Activated CD8-positive, alpha-beta T cell treated with anti-CD3 and anti-CD28 coated beads for 36 hours (primary cell): ENCODE results near the gene WDR62. TPM values are rescaled to one million over a fixed set of nuclear protein-coding genes. Genes with fewer than 3 reads are reported as not detected.

ENCODE experiments used
- ATAC-seq: fragments of 200-7000 bp; cut with Tn5 transposase; one replicate; pipeline ENCODE4 v1.10.0; 2021; ENCODE audit warnings: mild to moderate bottlenecking, moderate library complexity
- CTCF ChIA-PET: fragments of 350-600 bp; sonication (Branson Sonifier 250); formaldehyde crosslinking; loops from one replicate; lab custom pipeline; 2021; ENCODE audit warnings: antibody characterized with exemption; lab: Charles Lee
- POLR2A ChIA-PET: fragments of 350-600 bp; sonication (Branson Sonifier 250); formaldehyde crosslinking; loops from one replicate; lab custom pipeline; 2021; ENCODE audit warnings: antibody characterized with exemption; lab: Charles Lee
- DNase-seq: peaks from one replicate; pipeline ENCODE4 v3.0.0-alpha.2; 2020
- H3K27ac Mint-ChIP-seq: one replicate; pipeline ENCODE4 v1.8.0; 2021; ENCODE audit warnings: mild to moderate bottlenecking, mixed read lengths
- H3K27me3 Mint-ChIP-seq: one replicate; pipeline ENCODE4 v1.8.0; 2021; ENCODE audit warnings: mixed read lengths
- H3K36me3 Mint-ChIP-seq: one replicate; pipeline ENCODE4 v1.8.0; 2021; ENCODE audit warnings: low read depth, mixed read lengths
- H3K4me1 Mint-ChIP-seq: one replicate; pipeline ENCODE4 v1.8.0; 2021; ENCODE audit warnings: low read depth, mixed read lengths
- H3K4me3 Mint-ChIP-seq: one replicate; pipeline ENCODE4 v1.8.0; 2021; ENCODE audit warnings: mild to moderate bottlenecking, moderate library complexity, mixed read lengths
- H3K9me3 Mint-ChIP-seq: one replicate; pipeline ENCODE4 v1.8.0; 2021; ENCODE audit warnings: mixed read lengths
- CTCF ChIP-seq: fragments of 200-600 bp; IDR thresholded peaks from one replicate; pipeline ENCODE4 v1.8.0; 2022; ENCODE audit warnings: antibody characterized with exemption, mild to moderate bottlenecking
- intact Hi-C: fragments of 100-400 bp; cut with micrococcal nuclease; formaldehyde crosslinking; loops from one replicate; pipeline ENCODE4 v1.10.0; 2022
- total RNA-seq, 2 experiments: library from RNA; stranded (reverse); gene quantifications; one replicate each; pipeline ENCODE4 v1.2.3, GENCODE V29; 2021

The WDR62 gene
- 10 to 100 TPM; 19.8 to 22.6 TPM for total RNA-seq

GRCh38 chr19:36054733-36055686 is at the start of gene WDR62:
WDR62 (plus strand) TSS chr19:36054897; CDS start chr19:36054972, 75 bp downstream.
- POLR2A ChIA-PET, result interaction anchor here (0.6 to 2.0 kb wide), 6 partner anchors 18 to 152 kb away, joined by 3 to 6 read pairs (median 4); partner anchors contain the start of genes POLR2I and TBCB

DNA sequence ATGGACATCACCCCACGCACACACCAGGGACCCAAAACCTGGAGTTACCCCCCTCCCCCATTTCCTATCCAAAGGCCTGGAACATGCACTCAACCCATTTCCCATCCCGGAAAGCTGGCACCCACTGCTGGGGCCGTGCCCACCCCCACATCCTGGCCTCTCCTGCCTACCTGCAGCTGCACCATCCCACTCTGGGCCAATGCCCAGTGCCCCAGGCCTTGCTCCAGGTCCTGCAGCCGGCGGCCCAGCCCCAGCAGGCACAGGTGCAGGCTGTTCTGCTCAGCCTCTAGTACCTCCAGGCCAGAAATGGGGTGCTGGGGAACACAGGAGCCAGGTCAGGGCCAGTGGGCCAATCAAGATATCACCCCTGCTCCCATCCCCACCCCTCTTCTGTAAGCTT is 47.7 kb upstream of the WDR62 start:
- POLR2A ChIA-PET, result interaction anchor here (0.6 to 1.0 kb wide), 2 partner anchors 12 to 107 kb away, joined by 3 to 4 read pairs; partner anchors contain the start of genes POLR2I and SDHAF1
- CTCF ChIA-PET, result no interaction called here
- no peak overlapping the region for H3K27ac Mint-ChIP-seq
- peaks cover 12% of the 10 kb centered on the region for H3K4me1 Mint-ChIP-seq
- DNase-seq, result no peak
- intact Hi-C loops, result no loop called here
- ATAC-seq, result no peak
- no peaks in the 10 kb centered on the region for H3K27me3 Mint-ChIP-seq
- peaks cover 11% of the 10 kb centered on the region for H3K36me3 Mint-ChIP-seq
- H3K9me3 Mint-ChIP-seq, result no peaks in the 10 kb centered on the region
- TF ChIP-seq CTCF, result no peak
- H3K4me3 Mint-ChIP-seq, result no peak overlapping the region

More at GRCh38 chr19:36054733-36055686, at the start of gene WDR62:
- peak; percentile 79 for ATAC-seq
- H3K4me1 Mint-ChIP-seq, result peaks cover 11% of the 10 kb centered on the region
- no peaks in the 10 kb centered on the region for H3K27me3 Mint-ChIP-seq
- CTCF ChIA-PET, result interaction anchor here (0.7 to 1.6 kb wide), 5 partner anchors 34 to 146 kb away, joined by 3 read pairs; partner anchors contain the start of genes ALKBH6 and TBCB
- intact Hi-C loops, result loop anchor here (5.0 kb wide), 1 partner anchor 62 kb away; the partner anchor contains the start of gene TBCB
- peak within 1 kb of the TSS; percentile 89 for H3K4me3 Mint-ChIP-seq
- DNase-seq, result peak; percentile 96
- TF ChIP-seq CTCF, result no peak
- H3K36me3 Mint-ChIP-seq, result peaks cover 22% of the 10 kb centered on the region
- H3K27ac Mint-ChIP-seq, result peak within 1 kb of the TSS; percentile 98
- H3K9me3 Mint-ChIP-seq, result no peaks in the 10 kb centered on the region

DNA sequence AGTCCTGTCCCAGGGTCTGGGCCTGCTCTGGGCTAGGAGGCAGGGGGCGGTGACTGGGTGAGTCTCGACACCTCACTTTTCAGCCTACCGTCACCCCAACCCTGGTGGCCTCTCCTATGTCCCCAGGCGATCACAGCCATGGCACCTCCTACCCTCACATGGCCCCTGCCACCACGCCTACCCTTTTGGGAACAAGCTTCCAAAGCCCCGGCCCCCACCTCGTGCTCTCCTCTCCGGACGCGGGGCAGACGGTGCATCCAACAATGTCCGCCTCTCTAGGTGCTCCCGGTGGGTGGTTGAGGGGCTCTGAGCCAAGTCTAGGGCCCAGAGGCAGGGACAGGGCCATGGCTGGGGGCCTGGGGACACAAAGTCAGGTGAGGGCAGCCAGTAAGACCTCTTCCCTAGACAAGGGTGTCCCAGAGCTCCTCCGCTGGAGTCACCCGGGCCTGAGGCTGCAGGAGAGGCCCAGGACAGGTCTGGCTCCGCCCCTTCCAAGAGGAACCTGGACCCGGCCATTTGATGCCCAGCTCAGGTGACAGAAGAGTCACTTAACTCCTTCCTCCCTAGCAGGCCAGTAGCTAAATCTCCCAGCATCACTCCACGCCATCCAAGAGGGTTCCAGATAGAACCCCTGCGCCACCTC is 46.2 kb upstream of the WDR62 start, which contains the start of gene SYNE4:
Gene SYNE4 (minus strand): TSS at position 478 of the 643 bp plus-strand sequence. CDS start 132 bp downstream, at position 346.
- TF ChIP-seq CTCF, result no peak
- H3K4me3 Mint-ChIP-seq, result peak within 1 kb of the TSS; percentile 47
- ChIA-PET CTCF (no interaction called here), POLR2A (interaction anchor here (0.6 to 1.0 kb wide), 2 partner anchors 11 to 532 kb away, joined by 3 read pairs; no protein-coding TSS in a partner anchor)
- ATAC-seq (no peak), DNase-seq (no peak)
- no peaks in the 10 kb centered on the region for H3K9me3 Mint-ChIP-seq
- peaks cover 16% of the 10 kb centered on the region for H3K4me1 Mint-ChIP-seq
- H3K27ac Mint-ChIP-seq, result peak within 1 kb of the TSS; percentile 38
- H3K36me3 Mint-ChIP-seq, result peaks cover 7% of the 10 kb centered on the region
- no peaks in the 10 kb centered on the region for H3K27me3 Mint-ChIP-seq
- intact Hi-C loops, result no loop called here

DNA sequence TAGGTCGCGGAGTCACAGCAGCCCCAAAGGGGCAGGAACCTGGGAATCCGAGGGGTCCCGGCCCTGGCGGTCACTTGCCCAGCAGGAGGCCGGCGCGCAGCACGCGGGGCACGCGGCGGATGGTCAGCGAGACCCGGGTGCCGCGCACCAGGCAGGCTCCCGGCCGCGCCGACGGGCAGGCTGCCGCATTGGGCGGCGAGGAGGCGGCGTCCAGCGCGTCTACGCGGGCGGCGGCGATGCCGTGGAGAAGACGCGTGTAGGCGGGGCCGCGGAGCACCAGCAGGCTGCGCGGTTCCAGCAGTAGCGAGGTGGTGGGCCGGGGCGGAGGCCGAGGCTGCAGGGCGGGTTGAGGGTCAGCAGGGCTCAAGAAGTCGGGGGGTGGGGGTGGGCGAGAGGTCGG is 45.5 kb upstream of the WDR62 start:
- TF ChIP-seq CTCF, result no peak
- Mint-ChIP-seq H3K27me3 (no peaks in the 10 kb centered on the region), H3K9me3 (no peaks in the 10 kb centered on the region), H3K27ac (no peak overlapping the region), H3K4me1 (peaks cover 18% of the 10 kb centered on the region), H3K4me3 (peak overlapping the region; percentile 11), H3K36me3 (peaks cover 7% of the 10 kb centered on the region)
- intact Hi-C loops, result no loop called here
- ChIA-PET CTCF (interaction anchor here (1.5 kb wide), 1 partner anchor 9 kb away, joined by 5 read pairs; no protein-coding TSS in a partner anchor), POLR2A (interaction anchor here (0.7 kb wide), 1 partner anchor 11 kb away, joined by 3 read pairs; no protein-coding TSS in a partner anchor)
- ATAC-seq, result peak; percentile 18
- DNase-seq, result peak; percentile 64
